ENCODE results near the gene DYNLT1. TPM values are rescaled to one million over a fixed set of nuclear protein-coding genes. Genes with fewer than 3 reads are reported as not detected.
"Not testable (repeated sequence)": the region's sequence is repeated elsewhere in the genome, so short reads cannot be mapped to it uniquely, and the experiment has no call there.

The DYNLT1 gene
- total and polyA plus RNA-seq, 10 of the 15 experiments (the other 5 are each of a cell fraction or from before 2014, with no cell fraction given): 33.6 to 298 (median 89.2) TPM

DNA sequence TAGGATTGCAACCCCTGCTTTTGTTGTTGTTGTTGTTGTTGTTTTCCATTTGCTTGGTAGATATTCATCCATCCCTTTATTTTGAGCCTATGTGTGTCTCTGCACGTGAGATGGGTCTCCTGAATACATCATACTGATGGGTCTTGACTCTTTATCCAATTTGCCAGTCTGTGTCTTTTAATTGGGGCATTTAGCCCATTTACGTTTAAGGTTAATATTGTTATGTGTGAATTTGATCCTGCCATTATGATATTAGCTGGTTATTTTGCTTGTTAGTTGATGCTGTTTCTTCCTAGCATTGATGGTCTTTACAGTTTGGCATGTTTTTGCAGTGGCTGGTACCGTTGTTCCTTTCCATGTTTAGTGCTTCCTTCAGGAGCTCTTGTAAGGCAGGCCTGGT is 26.3 kb downstream of the DYNLT1 start:
- ChIA-PET SMC1A (ENCODE audit: uncharacterized antibody, unreplicated experiment) (interaction anchor here (0.7 to 1.2 kb wide), 2 partner anchors 137 to 347 kb away, joined by 3 to 4 read pairs; no protein-coding TSS in a partner anchor), CTCF (interaction anchor here (1.3 to 4.4 kb wide), 2 partner anchors 15 to 73 kb away, joined by 3 to 15 read pairs; no protein-coding TSS in a partner anchor)
- WGBS (ENCODE audit: insufficient coverage, insufficient replicate concordance, low lambda C conversion rate, missing lambda C conversion rate): 88% methylated on average over 3 of the region's 3 CpGs
- H3K27me3 ChIP-seq (replicated peaks in 1 of 2; ENCODE audit: control insufficient read depth in 2 of 2, insufficient read depth in 2 of 2, low read length in 1 of 2); H3K36me3 ChIP-seq (ENCODE audit: control insufficient read depth in 2 of 2, insufficient read depth in 2 of 2, low read length in 1 of 2); H3K4me1 ChIP-seq (ENCODE audit: control insufficient read depth, insufficient read depth, low read length); H3K79me2 ChIP-seq (ENCODE audit: control insufficient read depth, insufficient read depth, low read length); intact Hi-C loops (cut with micrococcal nuclease; ENCODE audit: unreplicated experiment); RAD21 ChIA-PET (ENCODE audit: unreplicated experiment); H3K27ac ChIP-seq (ENCODE audit: control insufficient read depth, insufficient read depth); H3K9me3 ChIP-seq (replicated peaks; ENCODE audit: control insufficient read depth, insufficient read depth, low read length); BruUV-seq (replicated peaks); H3K9ac ChIP-seq (ENCODE audit: control insufficient read depth, insufficient read depth, low read length); DNase-seq (ENCODE audit: low read depth, low spot score); H2AFZ ChIP-seq (ENCODE audit: control insufficient read depth, low read depth, low read length); FAIRE-seq; H3K4me3 ChIP-seq; H4K20me1 ChIP-seq (ENCODE audit: control insufficient read depth, insufficient read depth); POLR2A ChIA-PET; ATAC-seq; in situ Hi-C loops (cut with MboI); H3K4me2 ChIP-seq (ENCODE audit: control insufficient read depth, insufficient read depth): not testable (repeated sequence)

GRCh38 chr6:158614606-158615005 is 29.9 kb downstream of the DYNLT1 start:
- DNase-seq (ENCODE audit: low read depth, low spot score); H3K79me2 ChIP-seq (ENCODE audit: control insufficient read depth, insufficient read depth, low read length); in situ Hi-C loops (cut with MboI); ATAC-seq; H3K4me3 ChIP-seq; intact Hi-C loops (cut with micrococcal nuclease; ENCODE audit: unreplicated experiment); RAD21 ChIA-PET (ENCODE audit: unreplicated experiment); H3K27me3 ChIP-seq (replicated peaks in 1 of 2; ENCODE audit: control insufficient read depth in 2 of 2, insufficient read depth in 2 of 2, low read length in 1 of 2); H3K9me3 ChIP-seq (replicated peaks; ENCODE audit: control insufficient read depth, insufficient read depth, low read length); H3K27ac ChIP-seq (ENCODE audit: control insufficient read depth, insufficient read depth); BruUV-seq (replicated peaks); H3K4me2 ChIP-seq (ENCODE audit: control insufficient read depth, insufficient read depth); H4K20me1 ChIP-seq (ENCODE audit: control insufficient read depth, insufficient read depth); FAIRE-seq; POLR2A ChIA-PET; CTCF ChIA-PET; SMC1A ChIA-PET (ENCODE audit: uncharacterized antibody, unreplicated experiment); H2AFZ ChIP-seq (ENCODE audit: control insufficient read depth, low read depth, low read length); H3K9ac ChIP-seq (ENCODE audit: control insufficient read depth, insufficient read depth, low read length); H3K4me1 ChIP-seq (ENCODE audit: control insufficient read depth, insufficient read depth, low read length): not testable (repeated sequence)
- peaks cover 11 to 12% of the 10 kb centered on the region in 2 experiments for H3K36me3 ChIP-seq (ENCODE audit: control insufficient read depth in 2 of 2, insufficient read depth in 2 of 2, low read length in 1 of 2)
- WGBS (ENCODE audit: insufficient coverage, insufficient replicate concordance, low lambda C conversion rate, missing lambda C conversion rate): 98% methylated on average over 3 of the region's 3 CpGs

Measured in GM12878 (cell line).